GM21360 (cell line): ENCODE data around the gene QPRT.
"Not testable (repeated sequence)": the region's sequence is repeated elsewhere in the genome, so short reads cannot be mapped to it uniquely, and the experiment has no call there.

Experiments
- ATAC-seq: cut with Tn5 transposase; IDR thresholded peaks from one replicate; pipeline ENCODE4 v1.9.1; 2021; ENCODE audit warnings: mild to moderate bottlenecking, moderate library complexity; ENCODE audit not compliant: unreplicated experiment

Gene QPRT

GRCh38 chr16:29662000-29662728 is 16.8 kb upstream of the QPRT start:
- ATAC-seq = no peak

GRCh38 chr16:29662729-29663015 is 16.3 kb upstream of the QPRT start:
- ATAC-seq = no peak

- ATAC-seq = no peak
These were observed 15.8 kb upstream of the QPRT start, which contains the start of gene SPN for GRCh38 chr16:29663016-29663806. Gene SPN (plus strand): TSS chr16:29663247. CDS start chr16:29663729, 482 bp downstream.

- ATAC-seq = no peak
These were observed 15.2 kb upstream of the QPRT start for GRCh38 chr16:29663807-29664090.

GRCh38 chr16:29664091-29664921 is 14.7 kb upstream of the QPRT start:
- no peak for ATAC-seq

GRCh38 chr16:29665294-29666077 is 13.5 kb upstream of the QPRT start:
- ATAC-seq = no peak

GRCh38 chr16:29667322-29667610 is 11.7 kb upstream of the QPRT start:
- ATAC-seq = not testable (repeated sequence)

- ATAC-seq = no peak
These were observed 11.2 kb upstream of the QPRT start for GRCh38 chr16:29667755-29668154.

- no peak for ATAC-seq
These were observed 10.7 kb upstream of the QPRT start for GRCh38 chr16:29668267-29668666.

- no peak for ATAC-seq
These were observed 5.5 kb upstream of the QPRT start for GRCh38 chr16:29673501-29673900.

GRCh38 chr16:29674188-29674587 is 4.8 kb upstream of the QPRT start:
- ATAC-seq = no peak

GRCh38 chr16:29675811-29676643 is 3.0 kb upstream of the QPRT start:
- ATAC-seq = no peak

- no peak for ATAC-seq
These were observed 1.8 kb upstream of the QPRT start for GRCh38 chr16:29676989-29677785.

- no peak for ATAC-seq
These were observed 1.2 kb downstream of the QPRT start for GRCh38 chr16:29680180-29680598.

GRCh38 chr16:29683543-29684090 is 4.6 kb downstream of the QPRT start:
- no peak for ATAC-seq

GRCh38 chr16:29684679-29685078 is 5.7 kb downstream of the QPRT start:
- no peak for ATAC-seq

- ATAC-seq = no peak
These were observed 7.9 kb downstream of the QPRT start for GRCh38 chr16:29686740-29687332.

GRCh38 chr16:29687755-29688154 is 8.8 kb downstream of the QPRT start:
- no peak for ATAC-seq

GRCh38 chr16:29688172-29688571 is 9.2 kb downstream of the QPRT start:
- ATAC-seq = no peak
